KG1 (cell line): Measurements from ENCODE around the gene CCDC88C.

Source experiments
- DNase-seq: peaks from one replicate; lab custom pipeline; 2025; lab: John Stamatoyannopoulos, UW

Gene CCDC88C

GRCh38 chr14:91330096-91330696, 87.4 kb downstream of the CCDC88C start:
- DNase-seq = no peak

- no peak for DNase-seq
Observed at GRCh38 chr14:91329486-91330014, 88.1 kb downstream of the CCDC88C start.

- DNase-seq = no peak
Observed at GRCh38 chr14:91328313-91329050, 89.1 kb downstream of the CCDC88C start.

GRCh38 chr14:91327661-91328312, 89.8 kb downstream of the CCDC88C start:
- DNase-seq = no peak

GRCh38 chr14:91327250-91327595, 90.4 kb downstream of the CCDC88C start:
- DNase-seq = no peak

- no peak for DNase-seq
Observed at GRCh38 chr14:91326514-91327249, 90.9 kb downstream of the CCDC88C start.

GRCh38 chr14:91324606-91325575, 92.7 kb downstream of the CCDC88C start:
- no peak for DNase-seq

- peak; percentile 84 for DNase-seq
Observed at GRCh38 chr14:91323671-91324605, 93.7 kb downstream of the CCDC88C start.

- no peak for DNase-seq
Observed at GRCh38 chr14:91323031-91323430, 94.6 kb downstream of the CCDC88C start.

- no peak for DNase-seq
Observed at GRCh38 chr14:91322623-91323022, 95.0 kb downstream of the CCDC88C start.

- DNase-seq = no peak
Observed at GRCh38 chr14:91321131-91321530, 96.5 kb downstream of the CCDC88C start.

- DNase-seq = no peak
Observed at GRCh38 chr14:91320266-91320665, 97.4 kb downstream of the CCDC88C start.

- DNase-seq = no peak
Observed at GRCh38 chr14:91318911-91319310, 98.7 kb downstream of the CCDC88C start.

- DNase-seq = peak; percentile 62
Observed at GRCh38 chr14:91317381-91318308, 100.0 kb downstream of the CCDC88C start.

GRCh38 chr14:91316761-91317160, 100.9 kb downstream of the CCDC88C start:
- no peak for DNase-seq

GRCh38 chr14:91315844-91316267, 101.8 kb downstream of the CCDC88C start:
- peak; percentile 16 for DNase-seq

GRCh38 chr14:91313852-91314251, 103.8 kb downstream of the CCDC88C start:
- DNase-seq = no peak

- DNase-seq = no peak
Observed at GRCh38 chr14:91313154-91313850, 104.3 kb downstream of the CCDC88C start.
